OCI-LY3 (cell line): Measurements from ENCODE around the gene WNT7A.

Experiments
- H2AFZ ChIP-seq: fragments of 200-600, 300-600 bp; shearing (Covaris generic); 2 replicates; pipeline ENCODE4 v1.6.0; 2014; ENCODE audit warnings: antibody characterized with exemption, low read depth, low read length
- H3K27ac ChIP-seq: fragments of 200-600, 300-600 bp; sonication (generic); 2 replicates; pipeline ENCODE4 v1.5.1; 2014; ENCODE audit warnings: mild to moderate bottlenecking, low read length, moderate library complexity, mixed read lengths
- H3K27me3 ChIP-seq: fragments of 200-600, 300-600 bp; sonication (generic); 2 replicates; pipeline ENCODE4 v1.6.1; 2014; ENCODE audit warnings: low read depth, low read length, mixed read lengths
- H3K36me3 ChIP-seq: fragments of 200-600, 300-600 bp; sonication (generic); replicated peaks from 2 replicates; pipeline ENCODE3; 2014; ENCODE audit warnings: low read depth, low read length, mixed read lengths
- H3K4me1 ChIP-seq: fragments of 300-600, 200-600 bp; sonication (generic); 2 replicates; pipeline ENCODE4 v1.6.1; 2014; ENCODE audit warnings: low read length, mixed read lengths
- H3K4me2 ChIP-seq: fragments of 200-600, 300-600 bp; sonication (generic); 2 replicates; pipeline ENCODE4 v1.6.1; 2014; ENCODE audit warnings: low read length, mixed read lengths
- H3K4me3 ChIP-seq: fragments of 300-600, 200-600 bp; sonication (generic); 2 replicates; pipeline ENCODE4 v1.5.1; 2014; ENCODE audit warnings: antibody characterized with exemption, mild to moderate bottlenecking, low read length, moderate library complexity
- H3K79me2 ChIP-seq: fragments of 300-600, 200-600 bp; shearing (Covaris generic); 2 replicates; pipeline ENCODE4 v1.6.1; 2014; ENCODE audit warnings: mild to moderate bottlenecking, low read length, mixed read lengths
- H3K9ac ChIP-seq: fragments of 300-600, 200-600 bp; shearing (Covaris generic); 2 replicates; pipeline ENCODE4 v1.6.0; 2014; ENCODE audit warnings: mild to moderate bottlenecking, low read length, moderate library complexity
- H3K9me3 ChIP-seq: fragments of 200-600, 300-600 bp; shearing (Covaris generic); 2 replicates; pipeline ENCODE4 v1.6.1; 2014; ENCODE audit warnings: low read length, mixed read lengths; ENCODE audit not compliant: insufficient read depth
- H4K20me1 ChIP-seq: fragments of 200-600, 300-600 bp; sonication (generic); 2 replicates; pipeline ENCODE4 v1.6.1; 2016; ENCODE audit warnings: low read length, mixed read lengths; ENCODE audit not compliant: insufficient read depth
- CTCF ChIP-seq: fragments of 200-600, 300-600 bp; sonication (generic); IDR thresholded peaks from 2 replicates; pipeline ENCODE4 v1.5.1; 2014; ENCODE audit warnings: antibody characterized with exemption, low read length, low read depth
- EZH2phosphoT487 ChIP-seq: fragments of 200-600 bp; shearing (Covaris generic); IDR thresholded peaks from 2 replicates; pipeline ENCODE4 v1.6.1; 2018; ENCODE audit warnings: antibody characterized with exemption, mixed run types, low read depth

The WNT7A gene

DNA sequence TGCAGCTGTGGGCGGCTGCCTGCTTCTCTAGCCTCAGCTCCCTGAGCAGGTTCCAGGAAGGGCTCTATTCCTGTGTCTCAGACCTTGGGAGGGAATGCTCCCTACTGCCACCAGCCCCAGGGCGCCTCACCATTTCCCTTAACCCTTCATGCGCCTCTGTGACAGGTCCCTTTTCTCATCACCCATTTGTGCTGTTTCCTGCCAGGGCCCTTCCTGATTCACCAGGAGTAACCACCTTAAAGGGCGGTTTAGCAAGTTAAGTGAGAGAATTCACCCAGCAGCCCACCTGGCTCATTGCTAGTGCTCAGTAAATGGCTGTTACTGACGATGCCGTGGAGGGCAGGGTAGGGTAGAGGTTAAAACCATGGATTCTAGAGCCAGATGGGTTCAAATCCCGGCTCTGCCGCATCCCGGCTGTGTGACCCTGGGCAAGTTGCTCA lies 87.8 kb downstream of the WNT7A start:
- H4K20me1 ChIP-seq = no peaks in the 10 kb centered on the region
- no peak overlapping the region for H2AFZ ChIP-seq
- no peaks in the 10 kb centered on the region for H3K9me3 ChIP-seq
- no peak overlapping the region for H3K9ac ChIP-seq
- no peak overlapping the region for H3K27ac ChIP-seq
- no peak for TF ChIP-seq EZH2phosphoT487
- no peak for TF ChIP-seq CTCF
- peaks cover 26% of the 10 kb centered on the region for H3K27me3 ChIP-seq
- no peaks in the 10 kb centered on the region for H3K79me2 ChIP-seq
- no peak overlapping the region for H3K4me2 ChIP-seq
- no peak overlapping the region for H3K4me3 ChIP-seq
- no peaks in the 10 kb centered on the region for H3K36me3 ChIP-seq
- H3K4me1 ChIP-seq = no peaks in the 10 kb centered on the region

GRCh38 chr3:13791198-13792050 lies 88.4 kb downstream of the WNT7A start:
- no peak overlapping the region for H2AFZ ChIP-seq
- no peaks in the 10 kb centered on the region for H3K79me2 ChIP-seq
- H3K4me3 ChIP-seq = no peak overlapping the region
- no peak overlapping the region for H3K4me2 ChIP-seq
- no peaks in the 10 kb centered on the region for H3K9me3 ChIP-seq
- TF ChIP-seq CTCF = no peak
- no peak for TF ChIP-seq EZH2phosphoT487
- no peaks in the 10 kb centered on the region for H3K36me3 ChIP-seq
- no peaks in the 10 kb centered on the region for H3K4me1 ChIP-seq
- no peak overlapping the region for H3K9ac ChIP-seq
- H3K27ac ChIP-seq = no peak overlapping the region
- H3K27me3 ChIP-seq = peaks cover 26% of the 10 kb centered on the region
- H4K20me1 ChIP-seq = no peaks in the 10 kb centered on the region

DNA sequence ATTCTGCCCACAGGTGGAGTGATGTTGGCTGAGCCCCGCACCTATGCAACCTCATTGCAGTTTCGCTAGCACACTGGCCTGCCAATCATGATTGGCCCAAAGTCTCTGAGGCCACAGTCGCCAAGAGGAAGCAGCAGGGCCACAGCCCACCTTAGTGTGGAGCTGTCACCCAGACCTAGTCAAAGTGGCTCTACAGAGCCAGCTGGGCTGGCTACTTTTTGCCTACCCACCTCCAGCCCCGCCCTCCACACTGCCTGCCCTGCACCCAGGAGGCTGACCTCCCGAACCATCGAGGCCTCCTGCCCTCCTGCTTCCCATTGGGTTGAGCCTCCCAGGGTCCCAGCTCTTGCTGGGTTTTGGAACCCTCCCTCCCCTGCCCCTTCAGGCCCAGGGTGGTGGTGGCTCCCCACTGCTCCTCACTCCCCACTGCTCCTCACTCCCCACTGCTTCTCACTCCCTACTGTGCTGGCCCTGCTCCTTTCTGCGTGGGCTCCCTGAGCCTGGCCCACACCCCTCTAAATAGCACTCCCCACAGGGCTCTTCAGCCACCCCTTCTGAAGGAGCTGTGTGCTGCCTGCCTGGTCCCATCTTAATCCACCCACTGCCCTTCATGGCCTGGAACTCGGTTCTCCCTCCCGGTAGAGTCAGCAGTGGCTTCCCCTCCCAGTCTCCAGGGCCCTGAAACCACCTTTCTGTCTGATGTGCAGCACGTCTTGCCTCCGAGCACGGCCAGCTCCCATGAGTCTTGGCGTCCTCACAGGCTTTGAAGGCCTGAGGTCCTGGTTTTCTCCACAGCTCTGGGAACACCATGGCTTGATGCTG lies 89.3 kb downstream of the WNT7A start:
- peaks cover 26% of the 10 kb centered on the region for H3K27me3 ChIP-seq
- TF ChIP-seq CTCF (no peak), EZH2phosphoT487 (no peak)

More for the DNA sequence above, 89.3 kb downstream of the WNT7A start:
- Histone ChIP-seq H3K9me3 (no peaks in the 10 kb centered on the region), H3K27ac (no peak overlapping the region), H4K20me1 (no peaks in the 10 kb centered on the region), H3K9ac (no peak overlapping the region), H3K36me3 (no peaks in the 10 kb centered on the region), H3K4me3 (no peak overlapping the region), H3K4me2 (no peak overlapping the region), H3K4me1 (no peaks in the 10 kb centered on the region), H2AFZ (no peak overlapping the region), H3K79me2 (no peaks in the 10 kb centered on the region)
